Astrocyte of the spinal cord (primary cell): ENCODE data around the gene LGI4.
"Not testable (repeated sequence)": the region's sequence is repeated elsewhere in the genome, so short reads cannot be mapped to it uniquely, and the experiment has no call there.

Experiments
- DNase-seq: peaks from one replicate; pipeline ENCODE4 v3.0.0; 2011; ENCODE audit warnings: low read depth, low spot score
- H3K4me3 ChIP-seq: 2 replicates; pipeline ENCODE4 v1.5.1; 2011; ENCODE audit warnings: low read depth, mild to moderate bottlenecking, low read length, moderate library complexity
- CTCF ChIP-seq: IDR thresholded peaks from 2 replicates; pipeline ENCODE4 v1.5.1; 2012; ENCODE audit warnings: low read depth, mild to moderate bottlenecking, low read length, inconsistent platforms
- in situ Hi-C: cut with HindIII; loops from 2 replicates; pipeline ENCODE4 v1.10.0; 2017; ENCODE audit warnings: low sequenced_read_pairs

The LGI4 gene

GRCh38 chr19:35155441-35155840, 20.6 kb upstream of the LGI4 start:
- in situ Hi-C loops = no loop called here
- no peak for TF ChIP-seq CTCF
- peak overlapping the region; percentile 78 for H3K4me3 ChIP-seq
- DNase-seq = no peak

GRCh38 chr19:35154525-35155406, 19.9 kb upstream of the LGI4 start, which contains the start of gene FXYD5:
TSS of gene FXYD5 (plus strand) at chr19:35154735. CDS start at chr19:35155551, 816 bp downstream.
- no peak for TF ChIP-seq CTCF
- peak within 1 kb of the TSS; percentile 78 for H3K4me3 ChIP-seq
- DNase-seq = peak; percentile 70
- in situ Hi-C loops = no loop called here

- peak; percentile 75 for TF ChIP-seq CTCF
- DNase-seq = no peak
- peak overlapping the region; percentile 78 for H3K4me3 ChIP-seq
- in situ Hi-C loops = no loop called here
Measured at GRCh38 chr19:35153701-35154524, 19.1 kb upstream of the LGI4 start.

GRCh38 chr19:35153129-35153522, 18.3 kb upstream of the LGI4 start:
- DNase-seq, H3K4me3 ChIP-seq, in situ Hi-C loops: not testable (repeated sequence)

DNA sequence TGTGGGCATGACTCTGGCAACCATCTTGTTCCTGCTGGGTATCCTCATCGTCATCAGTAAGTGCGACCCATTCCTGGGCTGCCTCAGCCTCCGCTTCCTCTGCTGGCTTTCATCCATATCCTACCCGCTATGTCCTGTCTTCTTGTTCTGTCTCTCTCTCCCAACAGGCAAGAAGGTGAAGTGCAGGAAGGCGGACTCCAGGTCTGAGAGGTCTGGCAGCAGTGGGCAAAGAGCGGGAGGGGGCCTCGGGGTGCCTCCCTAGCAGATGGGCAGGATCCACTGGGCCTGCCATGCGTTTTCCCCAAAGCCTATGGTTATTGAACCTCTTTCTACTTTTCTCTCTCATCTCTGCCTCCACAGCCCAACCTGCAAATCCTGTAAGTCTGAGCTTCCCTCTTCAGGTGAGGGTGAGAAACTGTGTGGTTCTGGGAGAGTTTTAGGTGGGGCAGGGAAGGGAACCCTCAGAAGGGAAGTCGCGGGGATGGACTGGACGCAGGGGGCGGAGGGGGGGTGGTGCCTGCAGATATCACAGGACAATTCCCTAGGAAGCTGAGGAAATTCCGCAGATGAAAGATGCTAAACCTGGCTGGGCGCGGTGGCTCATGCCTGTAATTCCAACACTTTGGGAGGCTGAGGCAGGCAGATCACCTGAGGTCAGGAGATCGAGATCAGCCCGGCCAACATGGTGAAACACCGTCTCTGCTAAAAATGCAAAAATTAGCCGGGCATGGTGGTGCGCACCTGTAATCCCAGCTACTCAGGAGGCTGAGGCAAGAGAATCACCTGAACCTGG, 16.6 kb upstream of the LGI4 start:
- H3K4me3 ChIP-seq = no peak overlapping the region
- in situ Hi-C loops = no loop called here
- no peak for DNase-seq
- no peak for TF ChIP-seq CTCF

- no peak for TF ChIP-seq CTCF
- no peak for DNase-seq
Measured at GRCh38 chr19:35150445-35150844, 15.6 kb upstream of the LGI4 start.

More at GRCh38 chr19:35150445-35150844, 15.6 kb upstream of the LGI4 start:
- H3K4me3 ChIP-seq = no peak overlapping the region
- in situ Hi-C loops = no loop called here
